Stimulated activated naive CD8-positive, alpha-beta T cell treated with anti-CD3 and anti-CD28 coated beads, Interleukin-15, Interleukin-2, amounts not matched to agents 100 ng/mL and 50 ng/mL, for 24 hours (primary cell): ENCODE data around the gene ASCC1.
"Not testable (repeated sequence)": the region's sequence is repeated elsewhere in the genome, so short reads cannot be mapped to it uniquely, and the experiment has no call there.

ENCODE experiments used
- H3K27ac Mint-ChIP-seq: one replicate; pipeline ENCODE4 v1.8.0; 2021; ENCODE audit warnings: mild to moderate bottlenecking, mixed read lengths
- H3K27me3 Mint-ChIP-seq: one replicate; pipeline ENCODE4 v1.8.0; 2021; ENCODE audit warnings: mixed read lengths
- H3K36me3 Mint-ChIP-seq: one replicate; pipeline ENCODE4 v1.8.0; 2021; ENCODE audit warnings: low read depth, mixed read lengths
- H3K4me1 Mint-ChIP-seq: one replicate; pipeline ENCODE4 v1.8.0; 2021; ENCODE audit warnings: low read depth, mixed read lengths
- H3K4me3 Mint-ChIP-seq: one replicate; pipeline ENCODE4 v1.8.0; 2021; ENCODE audit warnings: mild to moderate bottlenecking, mixed read lengths
- H3K9me3 Mint-ChIP-seq: one replicate; pipeline ENCODE4 v1.8.0; 2021; ENCODE audit warnings: mixed read lengths

Gene ASCC1

DNA sequence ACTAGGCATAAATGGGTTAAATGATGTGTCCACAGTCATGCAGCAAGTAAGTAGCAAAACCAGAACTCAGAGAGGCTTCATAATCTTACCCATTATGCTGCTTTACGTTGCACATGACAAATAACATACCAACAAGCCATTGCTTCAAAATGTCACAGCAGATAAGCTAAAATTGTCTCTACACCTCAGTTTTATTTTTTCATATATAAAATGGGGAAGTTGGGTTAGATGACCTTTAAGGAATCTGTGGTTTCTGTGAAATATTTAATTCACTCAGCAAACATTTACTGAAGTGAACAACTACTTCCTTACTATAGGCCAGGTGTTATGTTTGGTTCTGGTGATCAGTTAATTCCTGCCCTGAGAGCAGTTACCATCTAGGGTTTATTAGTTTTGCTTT is 2.2 kb upstream of the ASCC1 start:
- H3K27ac Mint-ChIP-seq: peak overlapping the region; percentile 99
- H3K4me1 Mint-ChIP-seq: peaks cover 75% of the 10 kb centered on the region
- peak overlapping the region; percentile 80 for H3K4me3 Mint-ChIP-seq
- no peaks in the 10 kb centered on the region for H3K27me3 Mint-ChIP-seq
- peaks cover 27% of the 10 kb centered on the region for H3K36me3 Mint-ChIP-seq
- H3K9me3 Mint-ChIP-seq: no peaks in the 10 kb centered on the region

DNA sequence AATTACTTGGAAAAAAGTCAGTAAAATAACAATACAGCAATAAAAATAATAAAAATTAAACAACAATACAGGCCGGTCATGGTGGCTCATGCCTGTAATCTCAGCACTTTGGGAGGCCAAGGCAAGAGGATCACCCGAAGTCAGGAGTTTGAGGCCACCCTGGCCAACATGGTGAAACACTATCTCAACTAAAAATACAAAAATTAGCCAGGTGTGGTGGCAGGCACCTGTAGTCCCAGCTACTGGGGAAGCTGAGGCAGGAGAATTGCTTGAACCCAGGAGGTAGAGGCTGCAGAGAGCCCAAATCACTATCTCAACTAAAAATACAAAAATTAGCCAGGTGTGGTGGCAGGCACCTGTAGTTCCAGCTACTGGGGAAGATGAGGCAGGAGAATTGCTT is 4.2 kb downstream of the ASCC1 start:
- not testable (repeated sequence) for H3K4me3 Mint-ChIP-seq, H3K27ac Mint-ChIP-seq, H3K27me3 Mint-ChIP-seq, H3K9me3 Mint-ChIP-seq
- Mint-ChIP-seq H3K36me3 (peaks cover 36% of the 10 kb centered on the region), H3K4me1 (peaks cover 56% of the 10 kb centered on the region)

DNA sequence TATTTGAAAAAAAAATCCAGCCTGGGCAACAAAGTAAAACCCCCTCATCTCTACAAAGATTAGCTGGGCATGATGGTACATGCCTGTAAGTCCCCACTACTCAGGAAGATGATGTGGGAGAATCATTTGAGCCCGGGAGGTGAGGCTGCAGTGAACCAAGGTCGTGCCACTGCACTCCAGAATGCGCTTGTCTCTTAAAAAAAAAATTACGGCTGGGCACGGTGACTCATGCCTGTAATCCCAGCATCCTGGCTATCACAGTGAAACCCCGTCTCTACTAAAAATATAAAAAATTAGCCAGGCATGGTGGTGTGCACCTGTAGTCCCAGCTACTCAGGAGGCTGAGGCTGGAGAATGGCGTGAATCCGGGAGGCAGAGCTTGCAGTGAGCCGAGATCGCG is 4.7 kb downstream of the ASCC1 start:
- H3K4me3 Mint-ChIP-seq, H3K27me3 Mint-ChIP-seq, H3K9me3 Mint-ChIP-seq, H3K27ac Mint-ChIP-seq: not testable (repeated sequence)
- Mint-ChIP-seq H3K4me1 (peaks cover 51% of the 10 kb centered on the region), H3K36me3 (peaks cover 34% of the 10 kb centered on the region)

DNA sequence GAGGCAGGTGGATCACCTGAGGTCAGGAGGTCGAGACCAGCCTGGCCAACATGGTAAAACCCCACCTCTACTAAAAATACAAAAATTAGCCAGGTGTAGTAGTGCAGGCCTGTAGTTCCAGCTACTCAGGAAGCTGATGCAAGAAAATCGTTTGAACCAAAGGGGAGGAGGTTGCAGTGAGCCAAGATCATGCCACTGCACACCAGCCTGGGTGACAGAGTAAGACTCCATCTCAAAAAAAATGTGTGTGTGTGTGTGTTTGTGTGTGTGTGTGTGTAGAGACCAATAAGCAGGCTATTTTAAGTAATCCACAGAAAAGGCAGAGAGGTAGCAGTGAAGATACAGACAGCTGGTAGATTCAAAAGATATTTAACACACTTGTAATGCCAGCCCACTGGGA is 7.5 kb downstream of the ASCC1 start:
- Mint-ChIP-seq H3K4me3 (peak overlapping the region; percentile 8), H3K36me3 (peaks cover 42% of the 10 kb centered on the region), H3K4me1 (peaks cover 27% of the 10 kb centered on the region), H3K27ac (peak overlapping the region; percentile 80)
- H3K9me3 Mint-ChIP-seq, H3K27me3 Mint-ChIP-seq: not testable (repeated sequence)

DNA sequence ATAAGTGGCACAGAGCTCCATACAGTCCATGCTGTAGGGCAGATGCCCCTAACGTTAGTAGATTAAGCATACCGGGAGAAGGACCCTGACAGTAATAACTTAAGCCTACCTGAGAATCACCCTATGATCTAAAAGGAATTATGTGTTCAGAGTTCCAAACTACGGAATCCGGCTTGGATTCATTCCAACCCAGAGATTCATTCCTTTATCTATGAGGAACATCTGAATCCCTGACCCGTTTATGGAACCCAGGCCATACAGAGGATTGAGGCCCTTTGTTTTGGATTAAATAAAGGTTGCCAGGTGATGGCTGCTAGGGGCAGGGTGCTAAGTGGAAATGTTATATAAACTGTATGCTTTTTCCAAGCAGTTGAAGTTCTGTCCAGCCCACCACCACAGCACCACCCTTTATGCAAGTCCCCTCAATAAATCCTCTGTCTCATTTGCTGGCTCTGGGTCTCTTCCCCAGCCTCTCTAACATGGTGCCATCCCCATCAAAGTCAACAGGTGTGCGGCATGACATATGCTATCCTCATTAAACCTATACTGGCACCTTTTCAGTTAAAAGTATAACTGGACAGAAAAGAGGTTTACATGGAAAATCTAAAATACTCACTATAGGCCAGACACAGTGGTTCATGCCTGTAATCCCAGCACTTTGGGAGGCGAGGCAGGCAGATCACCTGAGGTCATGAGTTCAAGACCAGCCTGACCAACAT is 9.4 kb downstream of the ASCC1 start:
- H3K4me3 Mint-ChIP-seq: no peak overlapping the region
- no peak overlapping the region for H3K27ac Mint-ChIP-seq
- H3K36me3 Mint-ChIP-seq: peaks cover 48% of the 10 kb centered on the region
- no peaks in the 10 kb centered on the region for H3K9me3 Mint-ChIP-seq
- peaks cover 19% of the 10 kb centered on the region for H3K4me1 Mint-ChIP-seq
- no peaks in the 10 kb centered on the region for H3K27me3 Mint-ChIP-seq

DNA sequence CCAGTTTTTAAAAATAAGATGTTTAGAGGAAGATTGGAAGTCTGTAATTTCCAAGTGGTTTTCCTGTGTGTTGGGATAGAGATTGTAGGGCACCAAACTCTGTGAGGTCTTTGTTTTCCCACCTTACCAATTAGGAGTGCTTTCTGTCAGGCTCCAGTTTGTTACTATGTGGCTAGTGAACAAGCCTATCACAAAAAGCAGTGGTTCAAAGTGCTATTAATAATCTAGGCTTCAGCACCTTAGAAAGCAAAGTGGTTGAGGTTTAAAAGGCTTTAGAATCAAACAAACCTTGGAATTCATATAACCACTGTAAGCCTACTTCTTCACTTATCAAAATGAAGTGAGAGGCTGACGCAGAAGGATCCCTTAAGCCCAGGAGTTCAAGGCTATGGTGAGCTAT is 11.4 kb downstream of the ASCC1 start:
- Mint-ChIP-seq H3K9me3 (no peaks in the 10 kb centered on the region), H3K27ac (no peak overlapping the region), H3K36me3 (peaks cover 42% of the 10 kb centered on the region), H3K27me3 (no peaks in the 10 kb centered on the region), H3K4me1 (peaks cover 9% of the 10 kb centered on the region), H3K4me3 (no peak overlapping the region)

DNA sequence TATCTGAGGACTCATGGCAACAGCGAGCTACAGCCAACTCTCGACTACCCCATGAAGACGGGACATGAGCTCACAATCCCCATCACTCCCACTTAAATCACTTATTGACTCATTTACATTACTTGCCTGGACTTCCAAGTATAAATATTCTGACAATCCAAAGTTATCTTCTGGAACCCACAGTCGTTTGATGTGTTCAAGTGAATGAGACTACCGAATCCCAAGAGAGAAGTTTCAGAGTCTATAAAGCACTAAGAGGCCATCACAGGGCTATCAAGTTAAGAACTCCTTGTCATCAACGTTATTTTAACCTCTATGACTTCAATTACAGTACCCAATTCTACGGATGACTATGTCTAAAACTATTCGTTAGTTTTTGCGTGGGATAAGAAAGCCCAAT is 11.8 kb downstream of the ASCC1 start:
- no peaks in the 10 kb centered on the region for H3K9me3 Mint-ChIP-seq
- H3K27ac Mint-ChIP-seq: no peak overlapping the region
- H3K4me1 Mint-ChIP-seq: peaks cover 9% of the 10 kb centered on the region
- H3K4me3 Mint-ChIP-seq: no peak overlapping the region
- no peaks in the 10 kb centered on the region for H3K27me3 Mint-ChIP-seq
- peaks cover 45% of the 10 kb centered on the region for H3K36me3 Mint-ChIP-seq

DNA sequence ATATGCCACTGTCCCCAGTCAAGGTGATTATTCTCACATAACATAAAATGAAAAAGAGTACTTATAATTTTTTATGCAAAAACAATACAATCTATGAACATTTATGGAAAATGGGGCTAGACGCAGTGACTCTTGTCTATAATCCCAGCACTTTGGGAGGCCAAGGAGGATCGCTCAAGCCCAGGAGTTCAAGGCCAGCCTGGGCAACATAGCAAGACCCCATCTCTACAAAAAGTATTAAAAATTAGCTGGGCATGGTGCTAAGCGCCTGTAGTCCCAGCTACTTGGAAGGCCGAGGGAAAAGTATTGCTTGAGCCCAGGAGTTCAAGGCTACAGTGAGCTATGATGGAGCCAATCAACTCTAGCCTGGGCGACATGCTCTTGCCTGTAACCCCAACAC is 14.8 kb downstream of the ASCC1 start:
- Mint-ChIP-seq H3K9me3 (no peaks in the 10 kb centered on the region), H3K4me1 (no peaks in the 10 kb centered on the region), H3K27me3 (no peaks in the 10 kb centered on the region), H3K36me3 (peaks cover 44% of the 10 kb centered on the region), H3K4me3 (no peak overlapping the region), H3K27ac (no peak overlapping the region)

DNA sequence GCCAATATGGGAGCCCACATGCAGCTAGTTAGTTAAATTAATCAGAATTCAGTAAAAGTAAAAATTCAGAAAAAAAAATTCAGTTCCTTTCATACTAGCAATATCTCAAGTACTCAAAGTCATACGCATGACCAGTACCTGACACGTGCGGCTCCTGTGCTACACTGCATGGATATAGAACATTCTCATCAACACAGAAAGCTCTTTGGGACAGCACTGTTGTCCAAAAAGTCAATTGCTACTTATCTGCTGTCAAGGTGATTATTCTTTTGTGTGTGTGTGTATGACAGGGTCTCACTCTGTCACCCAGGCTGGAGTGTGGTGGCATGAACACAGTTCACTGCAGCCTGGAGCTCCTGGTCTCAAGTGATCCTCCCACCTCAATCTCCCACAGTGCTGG is 15.2 kb downstream of the ASCC1 start:
- H3K9me3 Mint-ChIP-seq: no peaks in the 10 kb centered on the region
- no peak overlapping the region for H3K27ac Mint-ChIP-seq
- H3K27me3 Mint-ChIP-seq: no peaks in the 10 kb centered on the region
- peaks cover 48% of the 10 kb centered on the region for H3K36me3 Mint-ChIP-seq
- H3K4me3 Mint-ChIP-seq: no peak overlapping the region
- no peaks in the 10 kb centered on the region for H3K4me1 Mint-ChIP-seq

DNA sequence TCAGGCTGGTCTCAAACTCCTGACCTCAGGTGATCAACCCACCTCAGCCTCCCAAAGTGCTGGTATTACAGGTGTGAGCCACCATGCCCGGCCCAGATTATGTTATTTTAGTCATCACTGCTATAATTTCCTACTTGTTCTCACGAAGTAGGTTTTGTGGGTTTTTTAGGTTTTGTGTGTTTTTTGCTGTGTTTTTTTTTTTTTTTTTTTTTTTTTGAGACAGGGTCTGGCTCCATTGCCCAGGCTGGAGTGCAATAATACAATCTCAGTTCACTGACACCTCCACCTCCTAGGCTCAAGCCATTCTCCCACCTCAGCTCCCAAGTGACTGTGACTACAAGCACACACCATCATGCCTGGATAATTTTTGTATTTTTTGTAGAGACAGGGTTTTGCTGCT is 21.1 kb downstream of the ASCC1 start:
- Mint-ChIP-seq H3K27ac (no peak overlapping the region), H3K36me3 (peaks cover 46% of the 10 kb centered on the region), H3K9me3 (no peaks in the 10 kb centered on the region), H3K27me3 (no peaks in the 10 kb centered on the region), H3K4me1 (no peaks in the 10 kb centered on the region), H3K4me3 (no peak overlapping the region)

DNA sequence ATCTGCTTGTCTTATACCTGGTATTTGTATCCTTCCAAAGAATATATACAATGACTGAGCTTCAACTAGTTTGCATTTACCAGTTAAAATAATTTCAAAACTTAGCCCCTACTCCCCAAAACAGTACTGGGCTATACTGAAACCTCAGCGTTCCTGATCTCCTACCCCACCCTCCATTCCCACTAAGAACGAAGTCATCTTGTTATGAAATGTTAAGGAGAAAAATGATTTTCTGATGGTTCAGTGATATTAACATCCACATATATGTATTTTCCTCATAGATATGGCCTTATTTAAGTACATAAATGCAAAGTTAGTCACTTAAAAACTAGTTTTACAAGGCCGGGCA is 29.1 kb downstream of the ASCC1 start:
- Mint-ChIP-seq H3K4me3 (no peak overlapping the region), H3K27me3 (no peaks in the 10 kb centered on the region), H3K36me3 (peaks cover 52% of the 10 kb centered on the region), H3K4me1 (peaks cover 9% of the 10 kb centered on the region), H3K9me3 (no peaks in the 10 kb centered on the region), H3K27ac (no peak overlapping the region)

DNA sequence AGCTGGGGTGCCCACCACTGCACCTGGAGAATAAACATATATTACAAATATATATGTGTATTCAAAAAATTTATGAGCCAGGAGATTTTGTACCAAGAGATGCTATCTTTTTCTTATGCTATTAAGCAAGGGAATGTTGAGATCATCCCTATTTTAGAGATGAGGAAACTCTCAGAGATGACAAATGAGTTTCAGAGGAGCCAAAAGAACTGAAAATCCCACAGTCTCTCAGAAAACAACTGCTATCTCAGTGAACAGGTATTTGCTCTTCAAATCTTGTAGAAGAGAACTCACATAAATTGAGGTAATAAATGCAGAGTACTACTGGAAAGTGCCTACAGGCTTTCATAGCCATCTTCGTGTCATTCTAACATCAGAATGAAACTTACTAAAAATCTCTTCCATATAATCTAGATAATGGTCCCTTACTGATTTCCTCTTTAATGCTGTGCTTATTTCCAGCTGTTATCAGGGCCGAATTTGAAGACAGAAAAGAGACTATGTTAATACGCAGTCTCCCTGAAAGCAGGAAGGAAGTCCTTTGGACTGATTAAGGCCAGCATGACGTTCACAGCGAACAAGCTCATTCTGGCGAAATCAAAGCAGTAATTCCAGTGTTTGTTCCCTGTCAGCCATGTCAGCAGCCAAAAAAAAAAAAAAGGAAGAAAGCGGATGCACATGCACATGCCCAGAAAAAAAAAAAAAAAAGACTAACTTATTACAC is 29.7 kb downstream of the ASCC1 start:
- Mint-ChIP-seq H3K36me3 (peaks cover 52% of the 10 kb centered on the region), H3K27me3 (no peaks in the 10 kb centered on the region), H3K9me3 (no peaks in the 10 kb centered on the region), H3K4me1 (peaks cover 9% of the 10 kb centered on the region), H3K27ac (no peak overlapping the region), H3K4me3 (no peak overlapping the region)

DNA sequence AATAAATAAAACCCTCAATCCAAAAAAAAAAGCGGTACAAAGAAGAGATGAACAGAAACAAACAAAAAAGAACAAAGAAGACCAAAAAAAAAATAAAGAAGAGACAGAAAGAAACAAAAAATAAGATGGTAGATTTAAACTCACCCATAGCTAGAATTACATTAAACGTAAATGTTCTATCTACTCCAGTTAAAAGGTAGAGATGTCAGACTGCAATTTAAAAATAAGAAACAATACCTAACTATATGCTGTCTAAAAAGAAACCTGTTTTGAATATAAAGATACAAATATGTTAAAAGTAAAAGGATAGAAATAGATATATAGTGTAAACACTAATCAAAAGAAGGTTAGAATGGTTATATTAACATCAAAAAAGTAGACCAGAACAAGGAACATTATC is 31.9 kb downstream of the ASCC1 start:
- peaks cover 9% of the 10 kb centered on the region for H3K4me1 Mint-ChIP-seq
- no peaks in the 10 kb centered on the region for H3K27me3 Mint-ChIP-seq
- H3K27ac Mint-ChIP-seq: no peak overlapping the region
- peaks cover 53% of the 10 kb centered on the region for H3K36me3 Mint-ChIP-seq
- H3K9me3 Mint-ChIP-seq: no peaks in the 10 kb centered on the region
- H3K4me3 Mint-ChIP-seq: no peak overlapping the region

DNA sequence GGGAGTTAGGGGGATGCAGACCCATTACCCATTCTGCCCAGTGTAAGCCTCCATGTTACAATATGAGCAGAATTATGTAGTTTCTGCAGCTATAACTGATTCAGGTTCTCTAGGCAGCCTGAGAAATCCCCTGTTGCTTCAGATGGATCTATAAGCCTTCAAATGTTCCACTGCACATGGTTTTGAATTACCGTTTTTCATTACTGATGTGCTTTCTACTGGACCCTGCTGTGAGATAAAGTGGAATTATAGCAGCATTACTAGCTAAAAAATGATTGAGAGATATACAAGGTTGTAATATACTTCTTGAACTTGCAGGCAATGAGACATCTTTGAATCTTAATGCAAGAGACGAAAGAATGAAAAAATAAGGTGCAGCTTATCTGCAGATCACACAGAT is 38.6 kb downstream of the ASCC1 start:
- no peaks in the 10 kb centered on the region for H3K9me3 Mint-ChIP-seq
- no peak overlapping the region for H3K27ac Mint-ChIP-seq
- peaks cover 14% of the 10 kb centered on the region for H3K4me1 Mint-ChIP-seq
- H3K36me3 Mint-ChIP-seq: peaks cover 39% of the 10 kb centered on the region
- H3K27me3 Mint-ChIP-seq: no peaks in the 10 kb centered on the region
- no peak overlapping the region for H3K4me3 Mint-ChIP-seq

DNA sequence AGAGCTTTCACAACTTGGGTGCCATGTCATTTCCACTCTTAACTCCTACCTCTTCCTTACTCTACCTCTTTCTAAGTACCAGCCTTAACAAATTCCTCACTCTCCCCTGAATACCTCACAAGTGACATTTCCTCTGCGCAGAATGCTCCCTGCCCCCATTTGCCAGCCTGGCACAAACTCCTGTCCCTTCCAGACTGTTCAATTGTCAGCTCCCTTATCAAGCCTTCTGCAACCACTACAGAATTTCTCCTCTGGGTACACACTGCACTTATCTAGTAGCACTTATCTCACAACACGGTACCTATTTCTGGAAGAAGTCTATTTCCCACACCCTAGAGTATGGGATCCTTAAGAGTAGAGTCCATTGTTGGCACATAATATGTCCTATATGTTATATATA is 39.4 kb downstream of the ASCC1 start:
- Mint-ChIP-seq H3K27me3 (no peaks in the 10 kb centered on the region), H3K27ac (no peak overlapping the region), H3K9me3 (no peaks in the 10 kb centered on the region), H3K4me3 (no peak overlapping the region), H3K4me1 (peaks cover 14% of the 10 kb centered on the region), H3K36me3 (peaks cover 32% of the 10 kb centered on the region)

DNA sequence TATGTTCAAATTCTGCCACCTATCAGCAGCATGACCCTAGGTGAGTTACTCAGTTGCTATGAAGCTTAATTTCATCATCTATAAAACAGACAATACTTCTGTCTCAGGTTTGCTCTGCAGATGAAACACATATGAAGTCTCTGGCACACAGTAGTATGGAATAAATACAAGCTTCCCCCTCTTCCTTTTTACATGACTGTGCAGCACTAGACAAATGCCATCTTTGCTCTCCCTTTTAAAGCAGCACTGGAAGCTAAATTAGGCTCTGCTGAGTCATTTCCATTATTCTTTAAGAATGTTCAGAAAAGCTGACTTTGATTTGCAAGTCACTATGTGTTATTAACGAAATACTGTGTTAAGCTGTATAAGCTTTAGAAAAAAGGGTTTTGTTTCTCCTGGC is 40.9 kb downstream of the ASCC1 start:
- Mint-ChIP-seq H3K4me3 (no peak overlapping the region), H3K27ac (no peak overlapping the region), H3K27me3 (no peaks in the 10 kb centered on the region), H3K9me3 (no peaks in the 10 kb centered on the region), H3K4me1 (peaks cover 14% of the 10 kb centered on the region), H3K36me3 (peaks cover 28% of the 10 kb centered on the region)
